Fibroblast of lung (primary cell): ENCODE data around the gene SEL1L2. TPM values are rescaled to one million over a fixed set of nuclear protein-coding genes. Genes with fewer than 3 reads are reported as not detected.

ENCODE experiments used
- DNase-seq, 2 donors: peaks; one replicate each; pipeline versions ENCODE4 v3.0.0 to v3.0.0-alpha.2; 2010; ENCODE audit warnings: low read depth in 2 of 2
- H2AFZ ChIP-seq: 2 replicates; pipeline ENCODE4 v1.5.1; 2012; ENCODE audit warnings: low read length, control low read depth, inconsistent platforms
- H3K27ac ChIP-seq: 2 replicates; pipeline ENCODE4 v1.5.1; 2011; ENCODE audit warnings: low read length, control low read depth; ENCODE audit not compliant: insufficient read depth
- H3K27me3 ChIP-seq: 2 replicates; pipeline ENCODE4 v1.5.1; 2011; ENCODE audit warnings: mild to moderate bottlenecking, low read length; ENCODE audit not compliant: control insufficient read depth, insufficient read depth
- H3K36me3 ChIP-seq: 2 replicates; pipeline ENCODE4 v1.5.1; 2011; ENCODE audit warnings: low read length; ENCODE audit not compliant: control insufficient read depth, insufficient read depth
- H3K4me1 ChIP-seq: 2 replicates; pipeline ENCODE4 v1.5.1; 2011; ENCODE audit warnings: low read length; ENCODE audit not compliant: control insufficient read depth, insufficient read depth; ENCODE audit errors: extremely low read depth
- H3K4me2 ChIP-seq: 2 replicates; pipeline ENCODE4 v1.5.1; 2011; ENCODE audit warnings: low read length, control low read depth; ENCODE audit not compliant: insufficient read depth; ENCODE audit errors: extremely low read depth
- H3K4me3 ChIP-seq, 4 experiments: fragments of 200-600 bp in 1 of 4; sonication (generic) in 1 of 4; replicated peaks in 1 of 4; 2 replicates each; pipeline ENCODE4 v1.5.1; 2011 to 2016; ENCODE audit warnings: low read length in 4 of 4, low read depth in 3 of 4, mild to moderate bottlenecking in 3 of 4, control low read depth in 2 of 4, inconsistent platforms in 1 of 4, mixed read lengths in 1 of 4; ENCODE audit not compliant: insufficient read depth in 1 of 4; ENCODE audit errors: control extremely low read depth in 1 of 4
- H3K79me2 ChIP-seq: 2 replicates; pipeline ENCODE4 v1.5.1; 2012; ENCODE audit warnings: mild to moderate bottlenecking, low read length, inconsistent platforms; ENCODE audit not compliant: control insufficient read depth, insufficient read depth
- H3K9ac ChIP-seq: 2 replicates; pipeline ENCODE4 v1.5.1; 2011; ENCODE audit warnings: mild to moderate bottlenecking, low read length, control low read depth; ENCODE audit not compliant: insufficient read depth
- H3K9me3 ChIP-seq: 2 replicates; pipeline ENCODE4 v1.5.1; 2012; ENCODE audit warnings: low read depth, low read length; ENCODE audit not compliant: control insufficient read depth, insufficient read depth
- H4K20me1 ChIP-seq: 2 replicates; pipeline ENCODE4 v1.5.1; 2011; ENCODE audit warnings: low read length; ENCODE audit not compliant: control insufficient read depth, insufficient read depth; ENCODE audit errors: extremely low read depth
- EZH2 ChIP-seq: IDR thresholded peaks from 2 replicates; pipeline ENCODE4 v1.5.1; 2012; ENCODE audit warnings: low read length, control low read depth, mild to moderate bottlenecking; ENCODE audit errors: missing control alignments
- polyA plus RNA-seq, 2 donors: library from polyadenylated mRNA; depleted of rRNA in 1 of 2; stranded (reverse) in 1 of 2; unstranded in 1 of 2; fragments of >200 nt; gene quantifications; 2 replicates each; pipeline ENCODE4 v1.2.1, GENCODE V29; 2011 to 2012; ENCODE audit warnings: missing spikeins in 1 of 2
- total RNA-seq: library from RNA; depleted of rRNA; stranded (reverse); fragments of >200 nt; gene quantifications from 2 replicates; pipeline ENCODE4 v1.2.1, GENCODE V29; 2014
- TF ChIP-seq, protein P1 (sequence below), 2 donors: IDR thresholded peaks in 1 of 2; conservative IDR thresholded peaks in 1 of 2; 1 replicate in 1 of 2; 2 replicates in 1 of 2; pipeline ENCODE4 v1.5.1; 2011 to 2012; ENCODE audit warnings: low read length in 2 of 2, control low read depth in 1 of 2, inconsistent platforms in 1 of 2, low read depth in 1 of 2, mild to moderate bottlenecking in 1 of 2

Gene SEL1L2
- total and polyA plus RNA-seq, 2 donors (not counting 1 experiment from before 2014, with no cell fraction given) = not detected

DNA sequence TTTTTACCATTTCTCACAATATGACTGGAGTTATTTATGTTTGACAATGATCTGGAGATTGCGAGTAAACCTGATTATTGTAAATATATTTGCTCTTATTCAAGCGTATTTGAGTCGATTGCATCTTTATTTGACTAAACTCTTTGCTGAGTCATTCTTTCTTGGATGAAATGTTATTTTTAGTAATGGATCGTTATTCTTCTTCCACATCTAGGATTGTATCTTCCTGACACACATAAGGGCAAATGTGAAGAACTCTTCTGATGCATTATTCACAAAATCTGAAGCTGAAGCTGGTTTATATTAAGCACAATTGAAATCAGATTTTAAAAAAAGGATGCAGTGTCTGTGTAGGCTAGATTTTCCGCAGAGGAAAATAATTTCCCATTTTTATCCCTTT is 68.2 kb downstream of the SEL1L2 start:
- Histone ChIP-seq H4K20me1 (no peaks in the 10 kb centered on the region), H3K4me1 (no peaks in the 10 kb centered on the region), H3K4me2 (no peak overlapping the region), H3K79me2 (no peaks in the 10 kb centered on the region), H3K9me3 (no peaks in the 10 kb centered on the region), H3K9ac (no peak overlapping the region), H3K27me3 (no peaks in the 10 kb centered on the region), H3K36me3 (no peaks in the 10 kb centered on the region), H2AFZ (no peak overlapping the region), H3K4me3 (no peak overlapping the region), H3K27ac (no peak overlapping the region)
- no peak for TF ChIP-seq EZH2
- TF ChIP-seq, protein P1, sequence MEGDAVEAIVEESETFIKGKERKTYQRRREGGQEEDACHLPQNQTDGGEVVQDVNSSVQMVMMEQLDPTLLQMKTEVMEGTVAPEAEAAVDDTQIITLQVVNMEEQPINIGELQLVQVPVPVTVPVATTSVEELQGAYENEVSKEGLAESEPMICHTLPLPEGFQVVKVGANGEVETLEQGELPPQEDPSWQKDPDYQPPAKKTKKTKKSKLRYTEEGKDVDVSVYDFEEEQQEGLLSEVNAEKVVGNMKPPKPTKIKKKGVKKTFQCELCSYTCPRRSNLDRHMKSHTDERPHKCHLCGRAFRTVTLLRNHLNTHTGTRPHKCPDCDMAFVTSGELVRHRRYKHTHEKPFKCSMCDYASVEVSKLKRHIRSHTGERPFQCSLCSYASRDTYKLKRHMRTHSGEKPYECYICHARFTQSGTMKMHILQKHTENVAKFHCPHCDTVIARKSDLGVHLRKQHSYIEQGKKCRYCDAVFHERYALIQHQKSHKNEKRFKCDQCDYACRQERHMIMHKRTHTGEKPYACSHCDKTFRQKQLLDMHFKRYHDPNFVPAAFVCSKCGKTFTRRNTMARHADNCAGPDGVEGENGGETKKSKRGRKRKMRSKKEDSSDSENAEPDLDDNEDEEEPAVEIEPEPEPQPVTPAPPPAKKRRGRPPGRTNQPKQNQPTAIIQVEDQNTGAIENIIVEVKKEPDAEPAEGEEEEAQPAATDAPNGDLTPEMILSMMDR (conservative IDR thresholded peaks at IDR 0.05 in 1 of 2, IDR thresholded peaks at IDR 0.05 in 1 of 2; ENCODE audit: low read depth in 1 of 2, low read length in 2 of 2) = no peak
- DNase-seq = no peak

DNA sequence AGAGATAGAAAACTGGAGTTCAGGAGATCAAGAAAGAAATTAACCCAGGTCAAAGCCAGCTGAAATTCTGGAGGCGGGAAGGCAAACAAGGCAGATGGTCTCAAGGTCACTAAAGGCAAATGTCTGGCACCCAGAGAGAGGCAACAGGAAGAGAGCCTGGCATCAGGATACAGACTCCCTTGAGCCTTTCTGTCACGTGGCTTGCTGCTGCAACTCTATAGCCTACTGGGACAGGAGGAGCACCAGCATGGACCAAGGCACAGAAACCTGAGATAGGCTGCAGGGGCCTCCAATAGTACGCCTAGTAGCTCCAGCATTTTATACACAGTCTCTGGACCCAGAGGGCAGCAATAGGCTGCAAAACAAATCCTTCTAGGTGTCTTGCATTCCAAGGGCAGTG is 75.1 kb downstream of the SEL1L2 start:
- no peaks in the 10 kb centered on the region for H3K4me1 ChIP-seq

DNA sequence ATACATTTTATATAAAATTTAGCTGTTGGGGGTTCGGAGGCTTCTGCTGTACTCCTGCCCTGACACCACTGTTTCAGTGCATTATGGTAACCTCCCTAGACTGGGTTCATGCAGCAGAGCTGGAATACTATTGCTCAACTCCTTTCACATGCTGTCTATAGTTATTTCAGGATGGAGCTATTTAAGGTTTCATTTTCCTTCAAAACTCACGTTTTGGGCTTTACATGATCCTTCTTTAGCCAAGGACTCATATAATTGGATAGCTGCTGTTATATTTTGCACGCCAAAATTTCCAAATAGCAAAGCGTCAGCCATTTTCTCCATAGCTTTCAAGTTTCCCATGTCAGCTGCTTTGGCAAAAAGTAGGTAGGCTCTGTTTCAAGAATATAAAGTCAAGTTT is 76.8 kb downstream of the SEL1L2 start:
- no peak overlapping the region for H3K9ac ChIP-seq
- H3K27ac ChIP-seq = no peak overlapping the region
- H3K36me3 ChIP-seq = no peaks in the 10 kb centered on the region
- no peak for TF ChIP-seq EZH2
- TF ChIP-seq, protein P1 (conservative IDR thresholded peaks at IDR 0.05 in 1 of 2, IDR thresholded peaks at IDR 0.05 in 1 of 2; ENCODE audit: low read depth in 1 of 2, low read length in 2 of 2) = no peak
- H3K9me3 ChIP-seq = no peaks in the 10 kb centered on the region
- H3K4me2 ChIP-seq = no peak overlapping the region
- no peaks in the 10 kb centered on the region for H3K27me3 ChIP-seq
- no peaks in the 10 kb centered on the region for H3K79me2 ChIP-seq
- no peak overlapping the region for H2AFZ ChIP-seq
- H3K4me3 ChIP-seq = no peak overlapping the region
- no peak for DNase-seq
- no peaks in the 10 kb centered on the region for H4K20me1 ChIP-seq
- no peaks in the 10 kb centered on the region for H3K4me1 ChIP-seq

More for the DNA sequence above, 75.1 kb downstream of the SEL1L2 start:
- no peak overlapping the region for H2AFZ ChIP-seq
- no peaks in the 10 kb centered on the region for H4K20me1 ChIP-seq
- H3K9ac ChIP-seq = no peak overlapping the region
- H3K27ac ChIP-seq = no peak overlapping the region
- no peaks in the 10 kb centered on the region for H3K36me3 ChIP-seq
- no peak for TF ChIP-seq EZH2
- TF ChIP-seq, protein P1 (conservative IDR thresholded peaks at IDR 0.05 in 1 of 2, IDR thresholded peaks at IDR 0.05 in 1 of 2; ENCODE audit: low read depth in 1 of 2, low read length in 2 of 2) = no peak
- DNase-seq = no peak
- H3K4me2 ChIP-seq = no peak overlapping the region
- H3K4me3 ChIP-seq = no peak overlapping the region
- H3K9me3 ChIP-seq = no peaks in the 10 kb centered on the region
- no peaks in the 10 kb centered on the region for H3K27me3 ChIP-seq
- H3K79me2 ChIP-seq = no peaks in the 10 kb centered on the region
